NCI-H187 (cell line): Measurements from ENCODE around the gene FOXQ1.

Experiments
- DNase-seq, 2 experiments: peaks; one replicate each; lab custom pipeline; 2025; lab: John Stamatoyannopoulos, UW

Gene FOXQ1

DNA sequence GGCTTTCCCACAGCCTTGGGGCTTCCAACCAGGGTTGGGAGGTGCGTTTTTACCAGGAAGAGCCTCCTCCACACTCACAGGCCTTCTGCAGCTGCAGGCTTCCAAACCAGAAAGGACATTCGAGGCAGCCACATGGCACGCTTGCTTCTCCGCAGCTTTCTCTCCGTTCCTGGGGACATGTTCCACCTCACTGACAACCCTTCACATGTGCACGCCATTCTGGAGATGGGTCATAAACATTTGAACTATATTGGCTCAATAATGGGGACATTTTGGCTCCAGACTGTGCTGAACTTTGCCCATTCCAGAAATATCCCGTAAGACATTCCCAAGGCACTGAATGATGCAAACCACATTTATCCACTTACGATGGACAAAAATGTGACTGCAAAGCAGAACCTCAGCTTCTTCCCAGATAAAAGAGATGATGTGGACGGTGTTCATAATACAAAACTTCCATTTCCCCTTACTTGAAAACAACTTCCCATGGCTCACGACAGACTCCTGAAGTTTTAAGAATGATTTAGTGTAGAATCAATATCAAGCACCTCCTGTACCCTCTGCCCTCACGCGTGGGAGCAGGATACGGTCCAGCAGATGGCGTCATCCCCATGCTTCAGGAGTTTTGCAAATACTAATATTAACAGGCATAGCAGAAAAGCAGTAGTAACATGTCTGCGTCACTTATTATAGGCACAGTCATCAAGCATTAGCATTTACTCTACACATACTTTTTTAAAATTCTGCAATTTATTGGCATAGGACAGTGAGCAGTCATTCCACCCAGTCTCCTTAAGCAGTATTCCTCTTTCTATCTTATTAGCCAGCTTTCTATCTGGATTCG lies 52.1 kb downstream of the FOXQ1 start:
- no peak for DNase-seq
